ENCODE measurements around the gene CRYL1.

GRCh38 chr13:20359335-20359734, 166.3 kb downstream of the CRYL1 start:
- TF ChIP-seq EZH2 (IDR thresholded peaks at IDR 0.05; ENCODE audit: insufficient read depth, poor library complexity, severe bottlenecking) (no peak), EZH2phosphoT487 (IDR thresholded peaks at IDR 0.05; ENCODE audit: insufficient read depth, low read depth) (no peak)

Data from GM23248 (cell line).